IMR-90 (cell line): Measurements from ENCODE around the gene IGF1R.

Experiments used
- CEBPB ChIP-seq: IDR thresholded peaks from 2 replicates; pipeline ENCODE4 v1.6.1; 2012; ENCODE audit warnings: low read depth, low read length, improper control_type of control experiment
- CHD1 ChIP-seq: IDR thresholded peaks from 2 replicates; pipeline ENCODE4 v1.6.1; 2012; ENCODE audit warnings: low read depth, low read length, improper control_type of control experiment
- CTCF ChIP-seq: conservative IDR thresholded peaks from 2 replicates; pipeline ENCODE4 v1.5.1; 2012; ENCODE audit warnings: mild to moderate bottlenecking, low read depth, low read length, improper control_type of control experiment
- MAZ ChIP-seq: IDR thresholded peaks from 2 replicates; pipeline ENCODE4 v1.6.1; 2012; ENCODE audit warnings: low read depth, mild to moderate bottlenecking, low read length, improper control_type of control experiment, moderate library complexity, borderline replicate concordance
- MXI1 ChIP-seq: IDR thresholded peaks from 2 replicates; pipeline ENCODE4 v1.6.1; 2012; ENCODE audit warnings: low read depth, mild to moderate bottlenecking, low read length, moderate library complexity, borderline replicate concordance
- NFE2L2 ChIP-seq: fragments of 150-350 bp; IDR thresholded peaks from 2 replicates; pipeline ENCODE4 v1.6.1; 2016; ENCODE audit warnings: low read depth, mild to moderate bottlenecking, low read length
- POLR2A ChIP-seq: IDR thresholded peaks from 2 replicates; pipeline ENCODE4 v1.6.1; 2012; ENCODE audit warnings: mild to moderate bottlenecking, low read depth, low read length
- RCOR1 ChIP-seq: IDR thresholded peaks from 2 replicates; pipeline ENCODE4 v1.6.1; 2012; ENCODE audit warnings: mild to moderate bottlenecking, low read length, improper control_type of control experiment; ENCODE audit not compliant: insufficient replicate concordance
- RFX5 ChIP-seq: IDR thresholded peaks from 2 replicates; pipeline ENCODE4 v1.8.0; 2012; ENCODE audit warnings: low read depth, mild to moderate bottlenecking, low read length, moderate library complexity

- no peak for TF ChIP-seq CTCF
- no peak for TF ChIP-seq POLR2A
- TF ChIP-seq CHD1: no peak
- no peak for TF ChIP-seq RFX5
- TF ChIP-seq MAZ: no peak
- no peak for TF ChIP-seq RCOR1
- TF ChIP-seq MXI1: no peak
- no peak for TF ChIP-seq NFE2L2
- TF ChIP-seq CEBPB: no peak
These were observed 347.8 kb downstream of the IGF1R start for GRCh38 chr15:98996169-98996568.
